ENCODE data around the gene ABLIM2.

Gene ABLIM2

GRCh38 chr4:8135666-8136065, 22.9 kb downstream of the ABLIM2 start:
- DNase-seq = no peak

- DNase-seq = no peak
Measured at GRCh38 chr4:8133897-8134563, 24.6 kb downstream of the ABLIM2 start.

DNA sequence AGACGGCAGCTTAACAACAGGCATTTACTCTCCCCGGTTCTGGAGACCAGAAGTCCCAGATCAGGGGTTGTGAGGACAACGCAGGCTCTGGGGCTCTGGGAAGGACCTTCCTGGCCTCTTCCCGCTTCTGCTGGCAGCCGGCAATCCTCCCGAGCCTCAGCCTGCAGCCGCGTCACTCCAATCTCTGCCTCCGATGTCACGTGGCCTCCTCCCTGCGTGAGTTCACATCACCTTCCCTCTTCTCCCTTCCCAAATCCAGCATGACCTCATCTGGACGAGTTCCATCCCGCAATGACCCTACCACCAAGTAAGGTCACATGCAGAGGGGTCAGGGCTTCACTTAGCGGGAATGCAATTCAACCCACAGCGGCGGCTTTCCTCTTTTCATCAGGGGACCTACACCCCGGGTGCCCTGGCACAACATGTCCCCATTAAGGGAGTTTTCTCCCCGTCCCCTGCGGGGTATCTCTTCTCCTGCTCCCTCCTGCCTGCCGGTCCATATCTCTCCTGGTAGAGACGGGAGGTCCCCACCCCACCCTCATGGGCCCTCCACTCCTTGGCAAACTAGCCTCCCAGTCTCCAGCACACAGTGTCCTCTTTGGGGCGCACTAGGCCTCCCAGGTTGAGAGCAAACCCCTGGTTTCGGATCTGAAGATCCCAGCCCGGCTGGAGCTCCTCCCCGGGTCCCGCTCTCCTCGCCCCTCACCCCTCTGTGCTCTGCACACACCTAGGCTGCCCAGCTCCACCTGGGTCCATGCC, 25.5 kb downstream of the ABLIM2 start:
- no peak for DNase-seq

DNA sequence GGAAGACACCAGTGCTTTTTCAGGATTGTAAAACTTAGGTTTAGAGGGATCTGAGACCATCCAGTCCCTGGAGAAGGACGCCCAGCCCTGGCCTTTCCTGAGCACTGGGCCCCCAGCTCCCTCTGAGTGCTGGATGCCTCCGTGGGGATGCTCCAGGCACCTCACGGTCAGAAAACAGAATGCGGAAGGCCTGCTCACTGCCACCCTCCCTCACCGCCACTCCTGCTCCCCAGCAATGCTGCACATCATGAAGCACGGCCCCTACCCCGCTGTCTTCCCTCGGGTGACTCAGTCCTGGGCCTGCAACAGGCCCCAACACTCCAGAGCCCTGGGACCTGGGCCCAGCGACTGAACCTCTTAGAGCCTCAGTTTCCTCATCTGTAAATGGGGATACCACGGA, 26.2 kb downstream of the ABLIM2 start:
- no peak for DNase-seq

DNA sequence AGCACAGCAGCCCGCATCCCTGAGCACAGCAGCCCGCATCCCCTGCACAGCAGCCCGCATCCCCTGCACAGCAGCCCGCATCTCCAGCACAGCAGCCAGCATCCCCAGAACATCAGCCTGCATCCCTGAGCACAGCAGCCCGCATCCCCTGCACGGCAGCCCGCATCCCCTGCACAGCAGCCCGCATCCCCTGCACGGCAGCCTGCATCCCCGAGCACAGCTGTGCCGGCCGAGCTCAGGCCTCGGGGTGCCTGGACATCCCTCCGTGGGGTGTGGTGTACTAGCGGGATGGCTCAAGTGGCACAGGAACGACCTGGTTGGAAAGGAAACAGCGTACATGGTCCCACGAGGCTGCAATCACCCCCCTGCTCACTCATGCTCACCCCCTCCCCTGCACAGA, 26.8 kb downstream of the ABLIM2 start:
- no peak for DNase-seq

- DNase-seq = no peak
Measured at GRCh38 chr4:8131210-8131609, 27.4 kb downstream of the ABLIM2 start.

GRCh38 chr4:8130346-8131066, 28.1 kb downstream of the ABLIM2 start:
- no peak for DNase-seq

GRCh38 chr4:8129785-8130184, 28.8 kb downstream of the ABLIM2 start:
- DNase-seq = no peak

GRCh38 chr4:8129136-8129535, 29.5 kb downstream of the ABLIM2 start:
- DNase-seq = no peak

- no peak for DNase-seq
Measured at GRCh38 chr4:8128100-8128856, 30.3 kb downstream of the ABLIM2 start.

DNA sequence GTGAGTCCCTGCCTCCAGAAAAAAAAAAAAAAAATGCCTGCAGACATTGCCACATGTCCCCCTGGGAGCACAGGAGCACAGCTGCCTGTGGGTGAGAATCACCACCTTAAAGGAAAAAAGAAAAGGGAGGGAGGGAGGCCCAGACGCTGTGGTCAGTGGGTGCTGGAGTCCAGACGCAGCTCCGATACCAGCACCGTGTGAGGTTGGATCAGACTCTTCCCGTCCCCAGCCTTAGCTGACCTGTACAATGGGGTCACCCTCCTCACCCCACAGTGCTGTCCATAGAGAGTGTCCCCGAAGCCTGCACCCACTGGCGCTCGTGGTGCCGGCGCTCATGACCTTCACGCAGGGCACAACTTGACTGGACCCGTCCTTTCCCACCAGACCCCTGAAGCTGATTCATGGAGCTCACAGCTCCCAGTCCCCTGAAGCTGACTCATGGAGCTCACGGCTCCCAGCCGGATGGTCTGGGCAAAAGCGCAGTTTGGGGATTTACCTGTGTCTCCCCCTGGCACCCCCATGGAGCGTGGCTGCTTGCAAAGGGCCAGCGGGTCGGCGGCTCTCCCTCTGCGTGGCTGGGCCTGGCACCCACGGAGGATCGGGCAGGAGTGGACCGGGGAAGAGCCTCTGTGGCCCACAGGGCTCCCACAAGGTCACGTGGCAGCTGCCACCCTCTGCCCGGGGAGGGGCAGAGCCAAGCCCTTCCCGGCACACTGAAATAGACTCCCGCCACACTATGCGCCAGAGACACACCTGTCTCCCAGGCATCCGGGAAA, 31.4 kb downstream of the ABLIM2 start:
- no peak for DNase-seq

DNA sequence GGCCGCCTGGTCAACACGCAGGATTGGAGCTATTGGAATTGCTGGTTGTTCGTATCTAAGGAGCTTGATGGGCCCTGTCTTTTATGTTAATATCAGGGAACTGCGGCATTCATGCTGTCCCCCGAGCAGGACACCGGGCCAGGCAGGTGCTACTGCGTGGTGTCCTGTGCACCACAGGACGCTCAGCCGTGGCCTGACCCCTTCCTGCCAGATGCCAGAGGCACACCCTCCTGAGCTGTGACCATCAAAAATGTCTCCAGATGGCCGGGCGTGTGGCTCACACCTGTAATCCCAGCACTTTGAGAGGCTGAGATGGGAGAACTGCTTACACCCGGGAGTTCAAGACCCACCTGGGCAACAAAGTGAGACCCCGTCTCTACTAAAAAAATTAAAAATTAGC, 32.1 kb downstream of the ABLIM2 start:
- DNase-seq = no peak

- no peak for DNase-seq
Measured at GRCh38 chr4:8125526-8126056, 33.0 kb downstream of the ABLIM2 start.

DNA sequence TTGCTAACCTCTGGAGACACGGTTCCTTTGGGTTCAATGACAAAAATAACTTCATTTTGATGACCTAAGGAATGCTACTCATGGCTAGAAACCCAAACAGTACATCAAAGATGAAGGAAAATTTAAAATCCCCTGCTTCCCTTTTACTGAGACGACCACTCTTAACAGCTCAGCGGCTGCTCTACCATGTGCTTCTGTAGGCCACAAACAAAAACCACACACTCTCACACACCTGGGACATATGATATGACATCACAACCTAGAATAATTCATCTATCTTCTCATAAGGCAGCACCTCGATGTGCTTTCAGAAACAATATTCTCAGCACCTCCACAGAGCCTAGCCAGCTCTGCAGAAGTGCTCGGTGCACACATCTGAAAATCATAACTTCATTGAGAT, 34.7 kb downstream of the ABLIM2 start:
- DNase-seq = no peak

- no peak for DNase-seq
Measured at GRCh38 chr4:8123389-8123788, 35.2 kb downstream of the ABLIM2 start.

DNA sequence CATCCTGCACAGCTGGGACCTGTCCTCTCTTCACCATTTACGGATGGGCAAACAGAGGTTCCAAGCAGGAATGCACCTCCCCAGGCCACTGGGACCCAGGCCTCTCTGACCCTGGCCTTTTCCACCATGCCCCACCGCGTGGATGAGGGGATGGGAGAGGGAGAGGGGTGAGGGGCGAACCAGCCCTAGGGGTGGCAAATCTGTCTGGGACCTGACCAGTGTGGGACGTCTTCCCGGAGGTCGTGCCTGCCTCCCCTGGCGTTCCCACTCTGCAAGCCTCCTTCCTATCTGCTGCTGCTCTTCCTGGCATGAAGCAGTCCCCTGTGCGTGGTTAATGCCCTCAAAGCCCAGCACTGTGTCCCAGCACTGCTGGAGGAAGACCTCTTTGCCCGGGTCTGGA, 35.9 kb downstream of the ABLIM2 start:
- no peak for DNase-seq

- DNase-seq = no peak
Measured at GRCh38 chr4:8121292-8122015, 37.2 kb downstream of the ABLIM2 start.

DNA sequence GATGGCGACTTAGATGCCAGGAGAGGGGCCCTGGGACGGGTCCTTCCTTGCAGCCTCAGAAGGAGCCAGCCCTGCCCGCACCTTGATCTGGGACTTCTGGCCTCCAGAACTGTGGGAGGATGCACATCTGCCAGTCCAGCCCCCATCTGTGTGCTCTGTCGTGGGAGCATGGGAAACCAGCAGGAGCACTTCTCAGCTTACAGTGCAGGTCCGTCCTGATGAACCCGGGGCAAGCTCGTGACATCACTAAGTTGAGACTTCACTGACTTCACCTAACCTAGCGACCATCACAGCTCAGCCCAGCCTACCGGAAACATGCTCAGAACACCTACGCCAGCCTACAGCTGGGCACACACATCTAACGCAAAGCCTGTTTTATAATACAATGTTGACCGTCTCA, 38.1 kb downstream of the ABLIM2 start:
- no peak for DNase-seq

DNA sequence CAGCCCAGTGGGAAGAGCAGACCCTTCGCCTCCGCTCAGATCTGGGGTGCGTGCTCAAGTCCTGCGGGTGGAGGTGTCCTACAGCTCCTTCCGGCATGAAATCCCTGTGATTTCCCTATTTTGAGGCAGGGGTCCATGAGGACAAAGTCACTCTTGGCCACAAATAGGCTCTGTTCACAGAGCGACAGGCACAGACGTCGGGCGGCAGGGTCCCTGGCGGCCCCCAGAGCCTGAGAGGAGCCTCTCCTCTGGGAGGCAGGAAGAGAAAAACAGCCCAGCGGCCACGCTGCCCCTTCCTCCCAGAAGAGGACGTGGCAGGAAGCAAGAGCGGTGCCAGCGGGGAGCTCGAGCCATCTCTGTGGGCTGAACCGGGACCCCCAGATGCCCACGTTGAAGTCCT, 38.7 kb downstream of the ABLIM2 start:
- no peak for DNase-seq

DNA sequence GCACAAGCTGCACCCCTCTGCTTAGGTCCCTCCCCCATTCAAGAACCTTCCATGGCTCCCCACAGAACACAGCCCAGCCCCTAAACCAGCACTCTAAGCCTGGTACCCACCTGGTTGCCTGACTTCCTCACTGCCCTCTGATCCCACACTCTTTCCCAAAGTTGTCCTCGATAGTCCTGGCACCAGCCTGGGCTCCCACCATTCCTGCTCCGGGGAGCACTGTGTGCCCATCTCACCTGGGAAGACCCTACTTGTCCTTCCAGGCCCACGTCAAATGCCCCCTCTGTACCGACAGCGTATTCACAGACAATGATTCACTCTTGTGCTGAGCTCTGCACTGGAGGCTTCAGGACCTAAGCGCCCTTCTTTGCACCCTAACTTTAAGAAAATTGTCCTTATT, 40.1 kb downstream of the ABLIM2 start:
- no peak for DNase-seq

DNA sequence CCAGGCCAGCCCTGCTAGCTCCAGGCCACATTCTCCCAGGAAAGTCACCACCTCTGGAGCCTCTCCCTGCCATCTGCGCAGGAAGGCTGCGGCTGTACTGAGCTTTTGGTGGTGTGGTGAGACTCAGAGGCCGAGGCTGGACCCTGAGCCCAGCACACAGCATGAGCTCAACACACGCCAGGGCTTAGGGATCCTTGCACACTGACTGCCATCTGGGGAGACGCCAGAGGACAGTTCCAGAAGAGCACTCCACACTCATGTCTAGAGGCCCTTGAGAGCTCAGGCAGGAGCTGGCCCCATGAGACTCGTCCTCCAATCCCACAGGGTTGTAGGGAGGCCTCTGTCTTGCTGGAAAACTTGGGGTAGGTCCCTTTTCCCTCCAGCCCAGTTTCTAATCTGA, 40.6 kb downstream of the ABLIM2 start:
- no peak for DNase-seq

DNA sequence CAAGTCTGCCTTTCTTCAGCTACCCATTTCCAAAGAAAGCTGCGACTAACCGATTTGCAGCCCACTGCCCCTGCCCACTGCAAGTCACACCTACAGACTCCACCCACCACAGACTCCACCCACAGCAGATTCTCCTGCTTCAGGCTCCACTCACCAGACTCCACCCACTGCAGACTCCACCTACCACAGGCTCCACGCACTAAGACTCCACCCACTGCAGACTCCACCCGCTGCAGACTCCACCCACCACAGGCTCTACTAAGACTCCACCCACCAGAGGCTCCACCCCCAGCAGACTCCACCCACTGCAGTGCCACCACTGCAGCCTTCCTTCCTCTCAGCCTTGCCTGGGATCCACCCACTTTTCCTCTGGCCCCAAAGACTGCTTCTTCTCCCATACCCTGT, 41.3 kb downstream of the ABLIM2 start:
- peak; percentile 72 to 73 for DNase-seq

All from activated T-cell treated with anti-CD3 and anti-CD28 coated beads, Interleukin-2, amount 50 U/mL, for 48 hours (primary cell).